ENCODE measurements around the gene ARG2. TPM values are rescaled to one million over a fixed set of nuclear protein-coding genes. Genes with fewer than 3 reads are reported as not detected.

The ARG2 gene
- total RNA-seq, 1 donor = 11.2 TPM

- Histone ChIP-seq H3K9me3 (ENCODE audit: low read depth, low read length) (no peaks in the 10 kb centered on the region), H3K36me3 (ENCODE audit: insufficient read depth, low read length) (no peaks in the 10 kb centered on the region), H3K79me2 (ENCODE audit: insufficient read depth, low read length) (no peaks in the 10 kb centered on the region), H4K20me1 (ENCODE audit: insufficient read depth, low read length) (no peaks in the 10 kb centered on the region), H3K27ac (ENCODE audit: low read depth, low read length) (no peak overlapping the region), H3K4me2 (ENCODE audit: insufficient read depth, low read length) (no peak overlapping the region), H3K4me1 (ENCODE audit: insufficient read depth, low read length) (no peaks in the 10 kb centered on the region), H3K27me3 (ENCODE audit: insufficient read depth, low read length) (no peaks in the 10 kb centered on the region), H3K4me3 (ENCODE audit: insufficient read depth, low read length) (no peak overlapping the region), H2AFZ (ENCODE audit: low read length) (no peak overlapping the region)
- no peak for TF ChIP-seq CTCF (IDR thresholded peaks at IDR 0.05; ENCODE audit: extremely low read depth, low read depth, low read length)
- no peak for DNase-seq (ENCODE audit: insufficient read length, low spot score, missing footprints)
Observed at GRCh38 chr14:67579040-67579439, 40.7 kb upstream of the ARG2 start.

GRCh38 chr14:67579636-67580035 is 40.1 kb upstream of the ARG2 start:
- H2AFZ ChIP-seq (ENCODE audit: low read length) = no peak overlapping the region
- no peaks in the 10 kb centered on the region for H3K36me3 ChIP-seq (ENCODE audit: insufficient read depth, low read length)
- no peaks in the 10 kb centered on the region for H3K79me2 ChIP-seq (ENCODE audit: insufficient read depth, low read length)
- DNase-seq (ENCODE audit: insufficient read length, low spot score, missing footprints) = no peak
- no peak for TF ChIP-seq CTCF (IDR thresholded peaks at IDR 0.05; ENCODE audit: extremely low read depth, low read depth, low read length)
- H3K9me3 ChIP-seq (ENCODE audit: low read depth, low read length) = no peaks in the 10 kb centered on the region
- no peaks in the 10 kb centered on the region for H3K4me1 ChIP-seq (ENCODE audit: insufficient read depth, low read length)
- no peak overlapping the region for H3K27ac ChIP-seq (ENCODE audit: low read depth, low read length)
- H3K4me2 ChIP-seq (ENCODE audit: insufficient read depth, low read length) = no peak overlapping the region
- H3K27me3 ChIP-seq (ENCODE audit: insufficient read depth, low read length) = no peaks in the 10 kb centered on the region
- H3K4me3 ChIP-seq (ENCODE audit: insufficient read depth, low read length) = no peak overlapping the region
- H4K20me1 ChIP-seq (ENCODE audit: insufficient read depth, low read length) = no peaks in the 10 kb centered on the region

- Histone ChIP-seq H3K4me1 (ENCODE audit: insufficient read depth, low read length) (no peaks in the 10 kb centered on the region), H4K20me1 (ENCODE audit: insufficient read depth, low read length) (no peaks in the 10 kb centered on the region), H3K27ac (ENCODE audit: low read depth, low read length) (no peak overlapping the region), H3K27me3 (ENCODE audit: insufficient read depth, low read length) (no peaks in the 10 kb centered on the region), H3K4me3 (ENCODE audit: insufficient read depth, low read length) (no peak overlapping the region), H3K4me2 (ENCODE audit: insufficient read depth, low read length) (no peak overlapping the region), H3K36me3 (ENCODE audit: insufficient read depth, low read length) (no peaks in the 10 kb centered on the region), H3K9me3 (ENCODE audit: low read depth, low read length) (no peaks in the 10 kb centered on the region), H2AFZ (ENCODE audit: low read length) (no peak overlapping the region), H3K79me2 (ENCODE audit: insufficient read depth, low read length) (no peaks in the 10 kb centered on the region)
- no peak for DNase-seq (ENCODE audit: insufficient read length, low spot score, missing footprints)
- no peak for TF ChIP-seq CTCF (IDR thresholded peaks at IDR 0.05; ENCODE audit: extremely low read depth, low read depth, low read length)
Observed at GRCh38 chr14:67580336-67581171, 39.2 kb upstream of the ARG2 start.

GRCh38 chr14:67581643-67582042 is 38.1 kb upstream of the ARG2 start:
- Histone ChIP-seq H4K20me1 (ENCODE audit: insufficient read depth, low read length) (no peaks in the 10 kb centered on the region), H3K27ac (ENCODE audit: low read depth, low read length) (no peak overlapping the region), H3K79me2 (ENCODE audit: insufficient read depth, low read length) (no peaks in the 10 kb centered on the region), H3K36me3 (ENCODE audit: insufficient read depth, low read length) (no peaks in the 10 kb centered on the region), H3K27me3 (ENCODE audit: insufficient read depth, low read length) (no peaks in the 10 kb centered on the region), H3K9me3 (ENCODE audit: low read depth, low read length) (no peaks in the 10 kb centered on the region), H3K4me3 (ENCODE audit: insufficient read depth, low read length) (no peak overlapping the region), H2AFZ (ENCODE audit: low read length) (no peak overlapping the region), H3K4me2 (ENCODE audit: insufficient read depth, low read length) (no peak overlapping the region), H3K4me1 (ENCODE audit: insufficient read depth, low read length) (no peaks in the 10 kb centered on the region)
- peak; percentile 61 for DNase-seq (ENCODE audit: insufficient read length, low spot score, missing footprints)
- TF ChIP-seq CTCF (IDR thresholded peaks at IDR 0.05; ENCODE audit: extremely low read depth, low read depth, low read length) = no peak
